ENCODE data around the gene PRKAR1A.

Gene PRKAR1A

DNA sequence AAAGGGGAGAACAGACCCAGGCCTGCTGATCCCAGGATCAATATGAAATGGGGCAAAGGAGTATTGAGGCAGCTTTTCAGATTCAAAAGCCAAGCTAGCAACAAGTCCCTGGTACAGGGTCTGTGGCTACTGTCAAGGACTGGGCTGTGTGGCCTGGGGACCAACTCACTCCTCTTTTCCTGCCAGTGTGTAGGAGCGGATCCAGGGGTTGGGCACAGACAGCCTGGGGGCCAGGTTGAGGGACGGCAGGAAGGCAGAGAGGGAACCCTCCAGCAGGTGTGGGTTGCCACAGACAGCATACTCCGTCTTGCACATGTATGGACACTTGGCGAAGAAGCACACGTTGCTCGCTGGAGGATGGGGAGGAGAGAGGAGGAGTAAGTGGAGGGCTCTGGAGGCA lies 29.6 kb downstream of the PRKAR1A start:
- H3K4me3 ChIP-seq (ENCODE audit: low read depth, low read length), result no peak overlapping the region
- TF ChIP-seq, protein P1, sequence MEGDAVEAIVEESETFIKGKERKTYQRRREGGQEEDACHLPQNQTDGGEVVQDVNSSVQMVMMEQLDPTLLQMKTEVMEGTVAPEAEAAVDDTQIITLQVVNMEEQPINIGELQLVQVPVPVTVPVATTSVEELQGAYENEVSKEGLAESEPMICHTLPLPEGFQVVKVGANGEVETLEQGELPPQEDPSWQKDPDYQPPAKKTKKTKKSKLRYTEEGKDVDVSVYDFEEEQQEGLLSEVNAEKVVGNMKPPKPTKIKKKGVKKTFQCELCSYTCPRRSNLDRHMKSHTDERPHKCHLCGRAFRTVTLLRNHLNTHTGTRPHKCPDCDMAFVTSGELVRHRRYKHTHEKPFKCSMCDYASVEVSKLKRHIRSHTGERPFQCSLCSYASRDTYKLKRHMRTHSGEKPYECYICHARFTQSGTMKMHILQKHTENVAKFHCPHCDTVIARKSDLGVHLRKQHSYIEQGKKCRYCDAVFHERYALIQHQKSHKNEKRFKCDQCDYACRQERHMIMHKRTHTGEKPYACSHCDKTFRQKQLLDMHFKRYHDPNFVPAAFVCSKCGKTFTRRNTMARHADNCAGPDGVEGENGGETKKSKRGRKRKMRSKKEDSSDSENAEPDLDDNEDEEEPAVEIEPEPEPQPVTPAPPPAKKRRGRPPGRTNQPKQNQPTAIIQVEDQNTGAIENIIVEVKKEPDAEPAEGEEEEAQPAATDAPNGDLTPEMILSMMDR (conservative IDR thresholded peaks at IDR 0.05; ENCODE audit: low read depth, low read length), result no peak

DNA sequence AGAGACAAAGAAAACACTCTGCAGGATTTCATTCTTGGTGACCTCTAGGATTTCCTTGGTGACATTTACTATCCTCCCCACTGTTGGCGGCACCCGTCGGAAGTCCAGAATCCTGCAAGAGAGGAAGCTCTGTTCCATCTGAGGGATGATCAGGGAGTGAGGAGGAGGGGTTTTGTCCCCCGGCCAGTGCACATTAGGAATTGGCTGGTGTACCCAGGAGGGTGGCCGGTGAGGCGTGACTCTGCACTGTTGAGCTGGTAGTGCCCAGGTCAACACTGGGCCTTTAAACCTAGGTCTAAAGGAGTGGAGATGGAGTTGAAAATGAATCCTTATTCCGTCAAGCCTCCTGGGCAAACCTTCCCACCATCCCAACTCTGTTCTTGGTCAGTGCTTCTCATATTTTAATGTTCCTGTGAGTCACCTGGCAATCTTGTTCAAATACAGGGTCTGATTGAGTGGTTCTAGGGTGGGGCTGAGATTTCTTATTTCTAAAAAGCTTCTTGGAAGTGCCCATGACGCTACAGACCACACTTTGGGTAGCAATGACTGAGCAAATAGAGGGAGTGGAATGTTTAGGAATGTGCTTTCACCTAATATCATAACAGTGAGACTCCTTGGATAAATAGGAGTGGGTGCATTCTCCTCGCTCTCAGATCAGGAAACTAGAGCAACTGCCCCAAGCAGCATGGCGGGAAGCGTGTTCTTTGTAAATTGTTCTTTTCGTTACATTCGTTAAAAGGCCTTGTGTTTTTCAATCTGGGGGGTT lies 30.7 kb downstream of the PRKAR1A start:
- DNase-seq (ENCODE audit: low read depth), result no peak
- TF ChIP-seq, protein P1 (conservative IDR thresholded peaks at IDR 0.05; ENCODE audit: low read depth, low read length), result no peak
- H3K4me3 ChIP-seq (ENCODE audit: low read depth, low read length), result no peak overlapping the region

More for the DNA sequence above, 29.6 kb downstream of the PRKAR1A start:
- no peak for DNase-seq (ENCODE audit: low read depth)

DNA sequence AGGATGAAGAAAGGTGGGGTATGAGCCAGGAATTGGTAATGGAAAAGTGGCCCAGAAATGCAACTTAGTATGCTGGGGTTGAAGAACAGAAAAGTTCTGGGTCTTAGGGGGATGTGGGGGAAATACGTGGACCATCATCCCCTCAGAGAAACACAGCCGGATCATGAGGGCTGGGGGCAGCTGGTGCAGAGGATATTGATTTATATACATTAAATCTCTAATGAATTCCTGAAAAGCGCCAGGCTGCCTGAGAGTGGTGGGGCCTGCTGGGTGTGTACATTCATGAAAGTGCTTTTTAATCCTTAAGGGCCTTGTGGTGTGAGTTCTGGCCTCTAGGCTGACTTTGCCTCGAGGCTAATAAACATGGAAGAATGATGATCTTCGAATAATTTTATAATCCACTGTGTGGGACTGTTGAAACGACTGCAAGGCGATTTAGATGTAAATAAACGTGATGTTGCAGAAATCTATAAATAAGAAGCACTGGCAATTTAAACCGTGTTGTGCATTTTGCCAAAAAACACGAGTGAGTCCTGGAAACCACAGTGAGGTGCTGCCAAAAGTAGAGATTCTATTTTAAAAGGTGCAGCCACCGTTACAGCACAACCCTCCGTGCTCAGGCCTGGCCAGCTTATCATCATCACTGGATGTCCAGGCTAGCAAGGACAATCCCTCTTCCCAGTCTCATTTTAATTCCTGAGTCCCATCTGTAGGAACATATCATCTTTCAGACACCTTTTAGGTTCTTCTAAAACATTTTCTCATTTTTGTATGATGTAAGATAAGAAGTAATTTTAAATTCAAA lies 32.1 kb downstream of the PRKAR1A start:
- DNase-seq (ENCODE audit: low read depth), result no peak
- H3K4me3 ChIP-seq (ENCODE audit: low read depth, low read length), result no peak overlapping the region
- TF ChIP-seq, protein P1 (conservative IDR thresholded peaks at IDR 0.05; ENCODE audit: low read depth, low read length), result no peak

DNA sequence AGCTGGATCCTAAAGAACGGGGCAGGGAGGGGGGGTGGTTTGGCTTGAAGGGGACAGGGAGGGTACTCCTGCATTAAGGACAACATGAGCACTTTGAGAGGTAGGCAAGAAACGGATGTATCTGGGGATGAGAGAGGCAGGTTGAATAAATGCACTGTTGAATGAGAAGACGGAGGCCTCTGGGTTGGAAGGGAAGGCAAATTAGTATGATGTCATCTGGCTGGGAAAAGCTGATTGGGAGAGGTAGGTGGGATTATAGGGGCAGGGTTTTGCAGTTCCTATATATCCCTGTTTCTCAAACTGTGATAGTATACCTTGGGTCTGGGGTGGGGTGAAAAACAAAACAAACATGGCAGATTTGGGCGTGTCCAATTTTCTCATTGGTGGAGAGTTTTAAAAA lies 44.3 kb downstream of the PRKAR1A start:
- TF ChIP-seq, protein P1 (conservative IDR thresholded peaks at IDR 0.05; ENCODE audit: low read depth, low read length), result no peak
- H3K4me3 ChIP-seq (ENCODE audit: low read depth, low read length), result no peak overlapping the region
- DNase-seq (ENCODE audit: low read depth), result no peak

DNA sequence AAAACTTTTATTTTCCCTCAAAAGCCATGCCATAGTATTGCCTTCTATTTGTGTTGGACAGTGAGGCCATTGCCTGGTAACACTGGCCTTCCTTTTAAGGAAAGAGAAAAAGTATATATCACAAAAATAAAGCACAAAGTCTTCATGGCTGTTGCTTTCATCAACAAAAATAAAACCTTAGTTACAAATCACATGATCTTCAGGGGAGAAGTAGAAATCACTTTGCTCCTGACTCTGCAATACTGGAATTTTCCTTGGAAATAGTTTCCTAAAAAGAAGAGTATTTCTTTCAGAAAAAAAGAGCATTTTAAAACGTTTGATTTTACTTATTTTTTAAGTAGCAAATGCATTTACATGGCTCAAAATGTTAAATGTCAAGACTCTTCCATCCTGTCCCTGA lies 47.1 kb downstream of the PRKAR1A start:
- H3K4me3 ChIP-seq (ENCODE audit: low read depth, low read length), result no peak overlapping the region
- TF ChIP-seq, protein P1 (conservative IDR thresholded peaks at IDR 0.05; ENCODE audit: low read depth, low read length), result no peak
- DNase-seq (ENCODE audit: low read depth), result no peak

DNA sequence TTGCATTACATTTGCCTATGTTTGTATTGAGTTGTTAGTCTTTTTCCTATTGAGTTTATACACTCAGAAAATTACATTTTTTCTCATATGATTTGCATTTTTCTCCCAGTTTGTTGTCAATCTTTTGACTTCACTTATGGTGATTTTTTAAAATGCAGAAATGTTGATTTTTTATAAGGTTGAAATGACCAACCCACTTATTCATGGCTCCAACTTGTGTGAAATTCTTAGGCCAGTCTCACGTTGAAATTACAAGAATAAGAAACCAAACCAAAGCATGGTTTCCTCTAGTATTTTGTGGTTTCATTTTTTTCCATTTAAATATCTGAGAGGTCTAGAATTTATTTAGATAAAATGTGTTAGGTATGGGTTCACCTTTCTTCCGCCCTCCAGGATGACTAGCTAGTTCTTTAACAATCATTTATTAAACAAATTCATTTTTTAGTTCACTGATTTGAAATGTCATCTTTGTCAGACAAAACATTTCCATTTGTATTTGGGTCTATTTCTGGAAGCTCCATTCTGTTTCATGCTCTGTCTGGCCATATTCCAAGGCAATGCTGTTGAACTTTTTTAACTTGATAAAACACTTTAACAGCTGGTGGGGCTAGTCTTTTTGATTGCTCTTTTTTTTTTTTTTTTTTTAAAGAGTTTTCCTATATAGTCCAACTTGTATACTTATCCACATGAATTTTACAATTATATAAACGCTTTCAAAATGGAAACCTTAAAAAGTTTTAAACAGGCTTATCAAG lies 48.9 kb downstream of the PRKAR1A start:
- TF ChIP-seq, protein P1 (conservative IDR thresholded peaks at IDR 0.05; ENCODE audit: low read depth, low read length), result no peak
- no peak overlapping the region for H3K4me3 ChIP-seq (ENCODE audit: low read depth, low read length)
- DNase-seq (ENCODE audit: low read depth), result no peak

Data from choroid plexus epithelial cell (primary cell).